T1000 (cell line): ENCODE measurements around the gene GJB2.

Experiments
- DNase-seq: peaks from one replicate; lab custom pipeline; 2025; ENCODE audit warnings: mixed read lengths; lab: John Stamatoyannopoulos, UW

GJB2 gene

DNA sequence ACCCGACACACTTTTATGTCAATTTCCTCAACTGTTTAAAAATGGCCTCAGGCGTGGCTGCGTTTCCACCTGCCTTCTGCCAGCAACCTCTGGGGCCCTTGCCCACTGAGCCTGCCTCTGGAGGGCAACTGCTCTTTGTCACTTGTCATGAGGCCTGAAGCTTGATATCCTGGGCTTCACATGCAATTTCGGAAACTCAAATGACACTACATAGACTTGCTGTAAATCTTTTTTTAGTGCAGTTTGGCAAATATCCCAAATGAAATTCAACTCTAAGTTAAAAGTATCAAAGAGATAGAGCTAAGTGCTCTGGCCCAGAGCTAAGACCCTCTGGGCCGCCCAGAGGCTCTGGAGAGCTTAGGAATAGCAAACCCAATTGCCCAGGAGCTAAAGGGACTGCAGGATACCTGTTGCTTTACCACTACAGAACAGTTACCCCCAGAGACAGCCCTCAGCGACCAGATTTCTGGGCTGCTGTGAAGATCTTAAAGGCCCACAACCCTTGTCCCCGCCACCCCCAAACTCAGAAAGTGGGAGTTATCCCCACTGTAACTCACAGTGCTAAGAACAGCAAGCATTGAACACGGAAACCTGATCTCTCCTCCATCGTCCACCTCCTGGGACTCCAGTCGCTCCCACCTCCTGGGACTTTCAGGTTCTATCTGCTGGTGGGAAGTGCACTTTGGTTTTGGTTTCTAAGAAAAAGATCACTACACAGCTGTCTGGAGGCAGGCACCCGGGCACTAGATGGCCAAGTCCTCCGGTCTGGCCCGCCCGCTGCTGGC, 51.3 kb downstream of the GJB2 start:
- no peak for DNase-seq

DNA sequence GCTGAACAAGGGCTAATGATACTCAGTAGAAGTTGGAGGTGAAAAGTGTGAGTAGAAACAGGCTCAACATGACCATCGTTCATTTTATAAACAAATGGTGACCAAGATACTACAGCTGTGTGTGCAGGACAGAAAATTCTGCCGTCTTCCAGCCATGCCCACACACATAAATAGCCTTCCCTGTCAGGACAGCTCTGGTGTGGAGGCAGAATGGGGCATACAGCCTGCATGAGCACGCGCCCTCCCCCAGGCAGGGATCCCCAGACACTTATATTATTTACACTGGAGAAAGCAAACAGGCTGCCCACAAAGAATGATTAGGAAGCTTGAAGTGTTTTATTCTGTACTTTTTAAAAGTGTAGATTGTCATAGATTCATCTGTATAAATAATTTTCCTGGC, 52.3 kb downstream of the GJB2 start:
- DNase-seq, result no peak

DNA sequence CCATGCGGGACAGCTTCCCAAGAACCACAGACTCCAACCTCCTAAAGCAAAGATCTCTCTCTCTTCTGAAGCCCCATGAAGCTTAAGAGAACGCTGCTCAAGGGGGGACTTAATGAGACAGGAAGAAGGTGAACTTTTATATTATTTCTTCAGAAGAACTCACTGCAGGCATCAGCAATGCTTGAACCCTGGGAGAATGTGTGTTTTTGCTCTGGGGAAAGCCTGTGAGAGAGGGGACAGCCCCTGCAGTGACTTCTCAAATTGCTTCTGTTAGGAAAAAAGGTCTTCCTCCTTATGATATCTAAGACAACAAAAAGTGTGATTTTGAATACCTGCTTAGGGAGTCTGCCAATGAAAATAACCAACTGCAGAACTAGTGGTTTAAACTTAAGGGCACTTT, 54.9 kb downstream of the GJB2 start:
- no peak for DNase-seq
